SK-N-SH treated with all-trans-retinoic acid at 6 μM for 48 hours (cell line): Measurements from ENCODE around the gene NUP210.
"Not testable (repeated sequence)": the region's sequence is repeated elsewhere in the genome, so short reads cannot be mapped to it uniquely, and the experiment has no call there.

Experiments
- CREB5 ChIP-seq: fragments of 250-450 bp; sonication (Bioruptor Pico); IDR thresholded peaks from 2 replicates; pipeline ENCODE4 v1.5.1; 2020; ENCODE audit warnings: low read depth, mild to moderate bottlenecking, moderate library complexity
- PATZ1 ChIP-seq: fragments of 250-450 bp; sonication (Bioruptor Pico); IDR thresholded peaks from 2 replicates; pipeline ENCODE4 v1.8.0; 2020; ENCODE audit warnings: mild to moderate bottlenecking, moderate library complexity, borderline replicate concordance
- ZNF70 ChIP-seq: fragments of 450-650 bp; formaldehyde crosslinking; IDR thresholded peaks from 2 replicates; pipeline ENCODE4 v1.5.0; 2020; ENCODE audit warnings: mild to moderate bottlenecking, moderate library complexity

GRCh38 chr3:13377741-13378140, 42.4 kb downstream of the NUP210 start:
- TF ChIP-seq CREB5, PATZ1, ZNF70 (CRISPR knock-in tag): not testable (repeated sequence)
